IMR-90 (cell line): Measurements from ENCODE around the gene NABP1. TPM values are rescaled to one million over a fixed set of nuclear protein-coding genes. Genes with fewer than 3 reads are reported as not detected.
A peak's percentile ranks its signal among the peaks of the same experiment; 100 is the strongest.

Experiments
- ATAC-seq: fragments of 200-7000 bp; cut with Tn5 transposase; 2 replicates; pipeline ENCODE4 v1.9.1; 2020; ENCODE audit warnings: low read depth, mild to moderate bottlenecking, moderate library complexity
- BruUV-seq: library from RNA; stranded (reverse); fragments of 400-500 nt; replicated peaks from 2 replicates; lab custom pipeline; 2021; lab: Mats Ljungman, UMichigan
- CTCF ChIA-PET: fragments of 300-600 bp; formaldehyde crosslinking; extraction: SDS; loops from one replicate; lab custom pipeline; 2021; ENCODE audit warnings: antibody characterized with exemption; lab: Yijun Ruan, JAX
- POLR2A ChIA-PET: fragments of 300-600 bp; sonication (Branson Sonifier 250); formaldehyde crosslinking; loops from one replicate; lab custom pipeline; 2022; ENCODE audit warnings: antibody characterized with exemption; ENCODE audit not compliant: unreplicated experiment; lab: Charles Lee
- DNase-seq: peaks from one replicate; pipeline ENCODE4 v3.0.0; 2013
- H2AFZ ChIP-seq: replicated peaks from 2 replicates; pipeline ENCODE3; 2013; ENCODE audit warnings: low read length, mild to moderate bottlenecking; ENCODE audit not compliant: poor library complexity
- H2AK5ac ChIP-seq: 2 replicates; pipeline ENCODE4 v1.6.1; 2013; ENCODE audit warnings: low read depth, low read length, inconsistent platforms
- H2AK9ac ChIP-seq: replicated peaks from 2 replicates; pipeline ENCODE3; 2013; ENCODE audit warnings: mild to moderate bottlenecking, low read depth, low read length, moderate library complexity; ENCODE audit not compliant: poor library complexity
- H2BK120ac ChIP-seq: 2 replicates; pipeline ENCODE4 v1.6.1; 2013; ENCODE audit warnings: low read depth, low read length, inconsistent platforms
- H2BK15ac ChIP-seq: 3 replicates; pipeline ENCODE4 v1.6.1; 2013; ENCODE audit warnings: low read depth, low read length, inconsistent platforms
- H2BK20ac ChIP-seq: 2 replicates; pipeline ENCODE4 v1.6.1; 2013; ENCODE audit warnings: low read depth, mild to moderate bottlenecking, inconsistent platforms, low read length, moderate library complexity
- H2BK5ac ChIP-seq: 2 replicates; pipeline ENCODE4 v1.6.1; 2013; ENCODE audit warnings: mild to moderate bottlenecking, low read depth, low read length, inconsistent platforms; ENCODE audit not compliant: poor library complexity, severe bottlenecking
- H3K14ac ChIP-seq: replicated peaks from 2 replicates; pipeline ENCODE4 v1.6.1; 2013; ENCODE audit warnings: low read depth, low read length, inconsistent platforms
- H3K18ac ChIP-seq: 2 replicates; pipeline ENCODE4 v1.6.1; 2013; ENCODE audit warnings: low read depth, low read length, control low read depth
- H3K23ac ChIP-seq: 2 replicates; pipeline ENCODE4 v1.6.1; 2013; ENCODE audit warnings: low read depth, low read length, inconsistent platforms
- H3K27ac ChIP-seq: 2 replicates; pipeline ENCODE4 v1.5.1; 2013; ENCODE audit warnings: mild to moderate bottlenecking, control low read depth, low read length; ENCODE audit not compliant: insufficient read depth
- H3K27me3 ChIP-seq: 2 replicates; pipeline ENCODE4 v1.6.1; 2013; ENCODE audit warnings: low read length; ENCODE audit not compliant: control insufficient read depth, insufficient read depth
- H3K36me3 ChIP-seq: 2 replicates; pipeline ENCODE4 v1.6.1; 2013; ENCODE audit warnings: low read length, mixed read lengths; ENCODE audit not compliant: control insufficient read depth, insufficient read depth
- H3K4ac ChIP-seq: 2 replicates; pipeline ENCODE4 v1.6.1; 2013; ENCODE audit warnings: low read depth, low read length, inconsistent platforms
- H3K4me1 ChIP-seq: 2 replicates; pipeline ENCODE4 v1.6.1; 2013; ENCODE audit warnings: low read length, mixed read lengths; ENCODE audit not compliant: control insufficient read depth, insufficient read depth
- H3K4me2 ChIP-seq: 2 replicates; pipeline ENCODE4 v1.6.1; 2013; ENCODE audit warnings: low read depth, mild to moderate bottlenecking, control low read depth, low read length, moderate library complexity
- H3K4me3 ChIP-seq: 2 replicates; pipeline ENCODE4 v1.5.1; 2013; ENCODE audit warnings: low read depth, mild to moderate bottlenecking, control low read depth, low read length, moderate library complexity; ENCODE audit not compliant: insufficient read depth
- H3K56ac ChIP-seq: 2 replicates; pipeline ENCODE4 v1.6.1; 2013; ENCODE audit warnings: low read length, inconsistent platforms; ENCODE audit not compliant: insufficient read depth; ENCODE audit errors: extremely low read depth
- H3K79me1 ChIP-seq, 2 experiments: 2 replicates each; pipeline ENCODE4 v1.6.1; 2013; ENCODE audit warnings: low read length in 2 of 2, inconsistent platforms in 1 of 2, low read depth in 1 of 2
- H3K9ac ChIP-seq: 2 replicates; pipeline ENCODE4 v1.6.1; 2013; ENCODE audit warnings: low read depth, low read length, control low read depth
- H3K9me1 ChIP-seq: 2 replicates; pipeline ENCODE4 v1.6.1; 2013; ENCODE audit warnings: low read length, inconsistent platforms; ENCODE audit not compliant: insufficient read depth
- H3K9me3 ChIP-seq: 2 replicates; pipeline ENCODE4 v1.6.1; 2013; ENCODE audit warnings: low read length; ENCODE audit not compliant: control insufficient read depth, insufficient read depth
- H4K20me1 ChIP-seq: 2 replicates; pipeline ENCODE4 v1.6.1; 2013; ENCODE audit warnings: low read length, inconsistent platforms; ENCODE audit not compliant: insufficient read depth
- H4K5ac ChIP-seq: 2 replicates; pipeline ENCODE4 v1.6.1; 2013; ENCODE audit warnings: mild to moderate bottlenecking, low read depth, low read length, control low read depth
- H4K8ac ChIP-seq, 2 experiments: 2 replicates each; pipeline ENCODE4 v1.6.1; 2013; ENCODE audit warnings: low read depth in 2 of 2, low read length in 2 of 2, control low read depth in 1 of 2, inconsistent platforms in 1 of 2
- H4K91ac ChIP-seq: 2 replicates; pipeline ENCODE4 v1.6.1; 2013; ENCODE audit warnings: low read depth, low read length, inconsistent platforms; ENCODE audit not compliant: insufficient read depth
- CEBPB ChIP-seq: IDR thresholded peaks from 2 replicates; pipeline ENCODE4 v1.6.1; 2012; ENCODE audit warnings: low read depth, low read length, improper control_type of control experiment
- MAFK ChIP-seq: IDR thresholded peaks from 2 replicates; pipeline ENCODE4 v1.6.1; 2012; ENCODE audit warnings: low read depth, low read length, improper control_type of control experiment
- MAZ ChIP-seq: IDR thresholded peaks from 2 replicates; pipeline ENCODE4 v1.6.1; 2012; ENCODE audit warnings: low read depth, mild to moderate bottlenecking, low read length, improper control_type of control experiment, moderate library complexity, borderline replicate concordance
- WGBS, 2 experiments: methylation state at CpG; one replicate each; pipeline versions ENCODE4 v1.1.5 to v1.1.7; 2013; ENCODE audit warnings: missing lambda C conversion rate in 2 of 2; ENCODE audit not compliant: insufficient read length in 1 of 2; ENCODE audit errors: extremely low coverage in 2 of 2; 5-methylcytosine and 5-hydroxymethylcytosine counted together
- dilution Hi-C: fragments of 300-500 bp; cut with HindIII; formaldehyde crosslinking; loops from one replicate; pipeline ENCODE4 v1.14.3; 2018; ENCODE audit warnings: low sequenced_read_pairs; ENCODE audit not compliant: unreplicated experiment
- in situ Hi-C: fragments of 300-500 bp; cut with MboI; formaldehyde crosslinking; loops from 3 replicates; pipeline ENCODE4 v1.14.3; 2019; ENCODE audit warnings: low sequenced_read_pairs, inconsistent platforms, mixed read lengths
- intact Hi-C: fragments of 100-400 bp; cut with micrococcal nuclease; formaldehyde crosslinking; loops from 2 replicates; pipeline ENCODE4 v1.10.0; 2022
- polyA plus RNA-seq, 3 experiments: library from polyadenylated mRNA; depleted of rRNA; stranded (reverse); fragments of >200 nt; gene quantifications; 2 replicates each; pipeline ENCODE4 v1.2.3, GENCODE V29; 2012; ENCODE audit warnings: low replicate concordance in 1 of 3
- total RNA-seq: library from RNA; depleted of rRNA; stranded (reverse); fragments of >200 nt; gene quantifications from 2 replicates; pipeline ENCODE4 v1.2.3, GENCODE V29; 2012
- TF ChIP-seq, protein P1 (sequence below): conservative IDR thresholded peaks from 2 replicates; pipeline ENCODE4 v1.5.1; 2012; ENCODE audit warnings: mild to moderate bottlenecking, low read depth, low read length, improper control_type of control experiment

NABP1 gene
- total and polyA plus RNA-seq, 2 of the 4 experiments (the other 2 are of a cell fraction) = 57.7 to 73.3 TPM

DNA sequence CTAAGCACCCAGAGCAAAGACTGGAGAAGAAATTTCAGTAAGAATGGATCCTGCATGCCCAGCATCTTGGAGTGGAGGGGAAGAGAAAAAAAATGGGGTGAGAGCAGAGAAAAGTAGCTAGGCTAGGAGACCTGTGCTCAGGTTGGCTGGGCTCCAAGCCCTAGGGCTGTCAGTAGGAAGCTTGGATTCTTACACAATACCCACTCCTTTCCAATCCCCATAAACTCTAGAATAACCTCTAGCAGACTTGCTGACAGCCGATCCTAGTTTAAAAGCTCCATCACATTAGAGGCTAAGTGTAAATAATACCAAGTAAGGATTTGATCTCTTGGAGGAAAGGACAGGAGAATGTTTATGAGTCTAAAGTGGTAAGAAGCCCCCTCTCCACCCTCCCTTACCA, 46.2 kb upstream of the NABP1 start:
- BruUV-seq = no TSS peak
- no peaks in the 10 kb centered on the region for H3K9me3 ChIP-seq
- in situ Hi-C loops = no loop called here
- peak overlapping the region; percentile 54 to 74; a peak in 3 of 4 replicates for H4K8ac ChIP-seq
- H2AK5ac ChIP-seq = peak overlapping the region; percentile 59
- H3K4me2 ChIP-seq = no peak overlapping the region
- peak overlapping the region; percentile 95 for H2BK20ac ChIP-seq
- no CpG with 5 or more reads among the region's 1 CpG for WGBS, 2 experiments
- peaks cover 7 to 9% of the 10 kb centered on the region in 2 experiments; a peak in 1 of 4 replicates for H3K79me1 ChIP-seq
- H2BK5ac ChIP-seq = peak overlapping the region; percentile 45
- intact Hi-C loops = no loop called here
- H3K36me3 ChIP-seq = no peaks in the 10 kb centered on the region
- DNase-seq = peak; percentile 66
- no peaks in the 10 kb centered on the region for H4K20me1 ChIP-seq
- no peak overlapping the region for H2AFZ ChIP-seq
- ATAC-seq = 0 out of 2 replicates have a peak, but pooled peaks have one; percentile 1
- H3K27me3 ChIP-seq = no peaks in the 10 kb centered on the region
- H3K56ac ChIP-seq = peak overlapping the region; percentile 45; the same call in 1 of the 2 replicates
- H3K23ac ChIP-seq = peak overlapping the region; percentile 68
- peak overlapping the region; percentile 89 for H4K5ac ChIP-seq
- CTCF ChIA-PET = no interaction called here
- TF ChIP-seq MAZ (no peak), MAFK (no peak), CEBPB (peak; percentile 79)
- TF ChIP-seq, protein P1, sequence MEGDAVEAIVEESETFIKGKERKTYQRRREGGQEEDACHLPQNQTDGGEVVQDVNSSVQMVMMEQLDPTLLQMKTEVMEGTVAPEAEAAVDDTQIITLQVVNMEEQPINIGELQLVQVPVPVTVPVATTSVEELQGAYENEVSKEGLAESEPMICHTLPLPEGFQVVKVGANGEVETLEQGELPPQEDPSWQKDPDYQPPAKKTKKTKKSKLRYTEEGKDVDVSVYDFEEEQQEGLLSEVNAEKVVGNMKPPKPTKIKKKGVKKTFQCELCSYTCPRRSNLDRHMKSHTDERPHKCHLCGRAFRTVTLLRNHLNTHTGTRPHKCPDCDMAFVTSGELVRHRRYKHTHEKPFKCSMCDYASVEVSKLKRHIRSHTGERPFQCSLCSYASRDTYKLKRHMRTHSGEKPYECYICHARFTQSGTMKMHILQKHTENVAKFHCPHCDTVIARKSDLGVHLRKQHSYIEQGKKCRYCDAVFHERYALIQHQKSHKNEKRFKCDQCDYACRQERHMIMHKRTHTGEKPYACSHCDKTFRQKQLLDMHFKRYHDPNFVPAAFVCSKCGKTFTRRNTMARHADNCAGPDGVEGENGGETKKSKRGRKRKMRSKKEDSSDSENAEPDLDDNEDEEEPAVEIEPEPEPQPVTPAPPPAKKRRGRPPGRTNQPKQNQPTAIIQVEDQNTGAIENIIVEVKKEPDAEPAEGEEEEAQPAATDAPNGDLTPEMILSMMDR = no peak
- H3K27ac ChIP-seq = peak overlapping the region; percentile 76; the same call in 1 of the 2 replicates
- no peak overlapping the region; the same call in 1 of the 2 replicates for H3K9ac ChIP-seq
- peak overlapping the region; percentile 89; the same call in 2 of the 3 replicates for H2BK15ac ChIP-seq
- dilution Hi-C loops = no loop called here
- H3K4ac ChIP-seq = peak overlapping the region; percentile 78
- peak overlapping the region; percentile 76 for H3K14ac ChIP-seq
- H3K9me1 ChIP-seq = peaks cover 13% of the 10 kb centered on the region
- H3K18ac ChIP-seq = peak overlapping the region; percentile 91
- H4K91ac ChIP-seq = peak overlapping the region; percentile 94
- no peak overlapping the region for H3K4me3 ChIP-seq
- H2AK9ac ChIP-seq = peak overlapping the region; percentile 8
- H3K4me1 ChIP-seq = peaks cover 22% of the 10 kb centered on the region
- POLR2A ChIA-PET = interaction anchor here (1.2 to 1.6 kb wide), 2 partner anchors 9 to 46 kb away, joined by 4 to 9 read pairs; partner anchors contain the start of gene NABP1
- H2BK120ac ChIP-seq = peak overlapping the region; percentile 99
